GM19351 (cell line): ENCODE measurements around the gene RELN.

Source experiments
- ATAC-seq: cut with Tn5 transposase; IDR thresholded peaks from one replicate; pipeline ENCODE4 v1.9.1; 2021; ENCODE audit warnings: mild to moderate bottlenecking, moderate library complexity; ENCODE audit not compliant: unreplicated experiment

Gene RELN

DNA sequence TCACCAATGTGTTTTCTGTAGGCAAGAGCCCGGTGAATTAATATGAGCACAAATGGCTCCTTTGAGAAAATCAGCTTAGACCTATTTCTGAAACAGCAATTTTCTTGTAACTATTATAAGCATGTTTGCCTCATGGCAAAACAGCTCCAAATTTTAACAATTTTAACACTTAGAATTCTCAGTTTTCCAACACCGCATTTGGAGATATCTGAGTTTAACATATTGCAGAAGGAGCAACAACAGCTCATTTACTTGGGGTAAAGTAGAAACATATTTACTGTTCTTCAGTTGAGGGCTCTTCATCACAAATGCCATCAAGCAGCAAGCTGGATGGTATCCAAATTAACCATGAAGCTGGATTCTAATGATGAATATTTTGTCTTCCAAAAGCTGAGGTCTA, 409.4 kb downstream of the RELN start:
- no peak for ATAC-seq

DNA sequence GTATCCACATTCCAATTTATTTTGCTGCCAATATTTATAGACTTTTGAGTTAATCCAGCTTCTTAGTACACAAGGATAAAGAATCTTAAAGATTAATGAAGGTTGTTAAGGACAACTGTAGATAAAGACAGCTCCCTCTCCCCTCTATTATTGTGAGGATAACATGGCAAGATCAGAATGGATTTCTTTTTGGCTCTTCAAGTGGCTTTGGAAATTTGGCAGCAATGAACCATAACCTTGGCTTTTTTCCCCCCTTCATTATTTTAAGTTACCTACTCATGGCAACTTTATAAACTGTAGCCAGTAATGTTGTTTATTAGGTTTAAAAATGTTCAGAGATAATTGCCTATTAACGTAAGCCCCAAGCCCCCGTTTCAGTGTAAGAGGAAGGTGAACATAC, 412.4 kb downstream of the RELN start:
- no peak for ATAC-seq

DNA sequence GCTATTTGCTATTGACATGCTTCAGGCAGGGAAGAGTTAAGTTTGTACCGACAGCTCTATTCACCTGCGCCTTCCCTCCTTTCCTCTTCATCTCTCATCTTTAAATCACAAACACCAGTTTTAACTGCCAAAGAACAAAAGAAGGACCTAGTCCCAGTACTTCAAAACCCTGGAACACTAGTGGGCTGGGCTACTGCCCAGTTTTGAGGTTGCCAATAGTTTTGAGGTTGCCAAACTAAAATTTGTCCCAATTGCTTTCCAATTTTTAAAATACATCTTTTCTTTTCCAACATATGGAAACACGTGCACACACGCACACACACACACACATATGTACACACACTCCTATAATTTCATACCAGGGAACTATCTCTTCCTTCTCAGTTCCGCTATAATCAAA, 412.8 kb downstream of the RELN start:
- no peak for ATAC-seq

DNA sequence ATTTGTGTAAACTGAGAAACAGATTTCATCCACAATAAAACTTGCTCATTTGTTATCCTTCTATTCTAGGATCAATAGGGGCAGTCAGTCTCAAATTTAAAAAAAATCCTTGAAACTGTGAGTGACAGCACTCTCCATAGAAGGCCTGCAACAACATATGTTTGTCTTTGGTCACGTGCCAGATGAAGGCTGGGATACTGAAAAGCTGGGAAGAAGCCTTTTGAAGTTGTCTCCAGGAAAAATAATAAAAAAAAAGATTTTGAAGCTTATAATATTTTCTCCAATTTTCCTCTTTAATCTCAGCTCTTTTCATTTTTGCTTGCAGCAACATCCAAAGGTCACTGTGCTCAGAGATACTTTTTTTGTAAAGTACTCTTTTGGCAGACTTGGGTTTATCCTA, 414.9 kb downstream of the RELN start:
- ATAC-seq, result no peak

DNA sequence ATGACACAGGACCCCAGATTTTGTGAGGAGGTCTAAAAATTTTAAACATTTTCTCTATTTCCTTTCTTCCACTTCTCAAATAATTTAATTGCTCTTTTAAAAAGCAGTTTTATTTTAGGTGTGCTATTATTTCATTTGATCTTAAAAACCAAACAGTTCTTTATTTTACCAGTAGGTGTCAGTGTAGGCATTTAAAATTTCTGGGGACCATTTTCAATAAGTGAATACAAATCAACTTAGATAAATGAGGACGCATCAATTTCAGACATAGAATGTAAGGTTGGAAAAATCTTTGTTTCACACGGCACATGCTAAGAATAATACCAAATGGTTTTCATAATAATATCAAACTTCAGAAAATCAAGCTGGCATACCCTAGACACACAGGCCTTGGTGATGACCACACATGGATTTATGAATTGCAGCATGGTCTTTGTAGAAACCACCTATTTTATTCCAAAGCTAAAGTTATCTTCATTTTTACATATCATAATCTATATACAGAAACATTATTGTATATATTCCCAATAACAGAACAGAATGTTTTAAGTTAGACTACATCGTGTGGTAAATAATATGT, 415.9 kb downstream of the RELN start:
- ATAC-seq, result peak; percentile 49

DNA sequence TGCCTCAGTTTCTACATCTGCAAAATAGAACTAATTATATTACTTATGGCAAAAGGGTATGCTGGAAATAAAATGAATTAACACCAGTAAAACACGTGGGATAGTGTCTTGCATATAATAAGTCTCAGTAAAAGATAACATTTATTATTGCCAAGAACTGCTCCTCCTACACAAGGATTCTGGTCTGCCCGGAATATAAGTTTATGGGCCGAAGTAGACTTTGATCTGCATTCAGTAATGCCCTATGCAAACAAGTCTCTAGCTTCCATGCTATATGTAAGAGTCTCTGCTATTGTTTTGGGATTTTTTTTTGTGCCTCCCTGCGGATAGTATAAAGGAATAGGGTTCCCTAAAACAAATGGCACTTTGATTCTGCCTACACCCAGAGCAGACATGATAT, 417.9 kb downstream of the RELN start:
- ATAC-seq, result no peak

DNA sequence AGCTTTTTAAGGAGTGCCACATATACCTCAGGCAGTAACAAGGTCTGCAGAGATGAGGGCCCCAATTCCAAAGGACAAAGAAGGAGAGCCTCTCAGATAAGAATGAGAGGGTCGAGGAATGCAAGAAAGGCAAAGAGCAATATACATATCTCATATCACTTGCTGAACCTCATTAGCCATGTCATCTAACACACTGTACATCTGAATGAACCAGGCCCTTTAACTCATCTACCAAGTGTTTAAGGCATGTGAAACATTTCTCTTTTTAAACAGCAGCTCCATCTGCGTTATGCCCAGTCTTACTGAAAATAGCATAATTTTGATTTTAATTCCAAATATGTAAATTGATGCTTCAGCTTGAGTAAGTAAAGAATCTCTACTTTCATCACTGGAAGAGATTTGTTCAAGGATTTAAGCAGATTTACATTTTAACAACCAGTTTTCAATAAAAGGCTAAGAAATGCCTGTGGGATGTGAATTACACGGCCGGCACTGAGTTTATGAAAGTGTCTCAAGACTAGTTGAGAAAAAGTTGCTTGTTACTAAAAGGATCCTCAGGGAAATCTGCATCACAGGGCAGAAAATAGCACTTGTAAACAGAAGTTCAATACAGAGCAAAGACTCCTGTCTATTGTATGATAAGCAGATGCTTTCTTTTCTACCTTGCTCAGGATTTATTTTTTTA, 419.7 kb downstream of the RELN start:
- ATAC-seq, result no peak

DNA sequence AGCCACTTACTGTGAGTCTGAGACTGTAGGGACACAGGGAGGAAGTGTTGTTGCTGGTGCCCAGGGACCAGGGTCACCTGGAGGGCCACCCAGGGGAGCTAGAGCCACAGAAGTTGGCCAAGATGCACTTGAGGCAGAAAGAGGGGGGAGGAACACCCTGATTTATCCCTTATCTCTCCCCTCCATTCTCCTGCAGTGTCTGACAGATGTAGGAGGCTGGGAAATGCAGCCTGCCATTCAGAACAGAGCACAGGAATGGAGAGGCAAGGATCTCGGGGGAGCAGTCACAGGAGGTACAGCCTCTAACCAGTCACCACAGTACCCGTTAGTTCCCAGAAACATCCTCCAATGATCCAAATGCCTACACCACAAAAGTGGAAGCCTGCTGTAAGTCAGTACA, 425.0 kb downstream of the RELN start:
- no peak for ATAC-seq

DNA sequence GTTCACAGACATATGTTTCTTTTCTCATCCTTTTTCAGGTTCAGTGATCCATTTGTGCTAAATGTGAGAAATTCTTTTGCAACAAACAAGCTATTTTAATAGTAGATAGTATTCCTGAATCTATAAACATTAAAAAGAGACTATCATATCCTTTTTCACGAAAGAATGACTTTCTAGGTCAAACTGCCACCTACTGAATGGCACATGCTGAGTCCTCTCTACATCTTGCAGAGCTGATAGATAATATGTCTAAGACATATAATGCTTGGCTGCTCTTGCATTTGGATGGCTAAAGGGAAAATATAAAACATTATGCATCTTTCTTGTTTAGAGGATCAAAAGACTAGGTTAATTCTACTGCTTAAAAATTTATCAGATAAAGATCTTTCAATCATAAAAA, 429.3 kb downstream of the RELN start:
- no peak for ATAC-seq

DNA sequence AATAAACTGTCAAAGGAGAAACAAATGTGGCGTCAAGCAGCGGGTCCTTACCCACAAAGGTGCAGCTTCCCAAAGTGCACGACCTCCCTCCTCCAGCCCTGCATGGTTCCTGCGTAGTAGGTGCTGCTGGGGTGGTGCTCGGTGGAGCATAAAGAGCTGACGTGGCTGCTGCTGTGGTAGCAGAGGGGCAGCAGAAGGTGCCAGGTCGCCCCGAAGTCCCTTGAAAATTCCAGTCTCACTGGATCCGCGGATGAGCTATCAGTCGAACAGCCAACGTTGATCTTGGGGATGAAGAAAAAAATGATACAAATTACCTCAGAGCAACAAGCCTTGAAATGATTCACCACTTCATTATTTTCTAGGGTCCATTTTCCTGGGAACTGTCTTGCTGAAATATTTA, 438.4 kb downstream of the RELN start:
- ATAC-seq, result no peak

DNA sequence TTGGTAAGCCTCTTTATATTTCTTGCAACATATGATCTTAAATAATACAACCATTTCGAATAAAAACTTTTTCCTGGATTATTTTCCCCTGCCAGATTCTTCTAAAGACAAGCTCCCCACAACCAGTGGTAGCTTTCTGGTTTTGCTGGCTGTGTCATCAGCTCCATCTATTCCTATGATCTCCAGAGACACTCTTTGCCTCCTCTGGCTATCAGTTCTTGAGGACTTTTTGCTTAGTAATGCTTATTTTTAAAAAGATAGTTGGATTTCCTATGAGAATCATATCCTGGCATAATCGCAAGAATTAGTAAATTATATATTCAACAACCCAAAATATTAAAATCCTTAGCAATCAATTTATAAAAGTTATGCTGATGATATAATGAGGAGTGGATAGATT, 439.7 kb downstream of the RELN start:
- no peak for ATAC-seq

DNA sequence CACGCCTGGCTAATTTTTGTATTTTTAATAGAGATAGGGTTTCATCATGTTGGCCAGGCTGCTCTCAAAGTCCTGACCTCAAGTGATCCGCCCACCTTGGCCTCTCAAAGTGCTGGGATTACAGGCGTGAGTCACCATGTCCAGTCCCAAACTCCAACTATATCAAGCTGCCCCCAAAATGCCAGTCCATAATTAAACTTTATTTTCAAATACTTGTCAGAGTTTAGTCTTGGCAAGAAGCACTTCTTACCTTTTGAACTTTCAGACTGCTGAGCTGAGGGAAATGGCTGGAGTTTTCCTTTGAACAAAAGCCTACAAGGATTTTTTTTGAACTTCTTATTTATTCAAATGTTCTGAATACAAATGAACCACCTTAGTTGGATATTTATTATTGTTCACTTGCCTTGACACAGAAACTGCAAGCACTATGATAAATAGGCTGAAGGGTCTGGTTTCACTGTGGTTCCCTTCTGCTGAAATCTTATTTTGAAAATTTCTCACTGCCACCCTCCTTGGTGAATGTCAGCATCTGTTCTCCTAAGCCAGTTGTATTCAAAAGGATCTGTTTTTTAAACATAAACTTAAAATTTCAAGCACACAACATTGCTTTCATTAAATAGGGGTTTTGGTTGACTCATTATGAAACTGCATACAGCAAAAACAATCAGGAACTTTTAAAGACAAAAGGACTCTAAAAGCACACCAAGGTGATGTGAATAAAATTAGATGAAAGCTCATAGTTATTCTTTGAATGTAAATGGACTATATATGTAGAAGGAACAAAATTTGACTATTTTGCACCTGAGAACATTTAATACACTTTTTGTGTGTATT, 441.8 kb downstream of the RELN start:
- no peak for ATAC-seq

DNA sequence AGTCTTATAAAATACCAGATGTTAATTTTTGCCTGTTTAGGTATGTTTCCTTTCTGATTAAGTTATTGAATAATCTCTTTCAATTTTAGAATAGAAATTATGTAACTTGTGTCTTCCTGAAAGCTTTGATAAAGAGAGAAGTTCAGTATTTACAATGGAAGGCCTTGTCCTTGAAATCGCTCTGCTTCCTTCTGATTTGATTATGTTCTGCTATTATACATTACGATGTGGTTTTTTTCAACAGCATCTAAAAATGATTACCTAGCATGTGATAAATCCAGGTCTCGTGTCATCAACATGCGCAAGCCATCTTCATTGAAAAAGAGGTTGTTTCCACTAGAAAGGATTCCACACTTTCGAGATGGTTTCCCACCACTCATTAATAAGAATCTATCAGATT, 447.0 kb downstream of the RELN start:
- ATAC-seq, result no peak

DNA sequence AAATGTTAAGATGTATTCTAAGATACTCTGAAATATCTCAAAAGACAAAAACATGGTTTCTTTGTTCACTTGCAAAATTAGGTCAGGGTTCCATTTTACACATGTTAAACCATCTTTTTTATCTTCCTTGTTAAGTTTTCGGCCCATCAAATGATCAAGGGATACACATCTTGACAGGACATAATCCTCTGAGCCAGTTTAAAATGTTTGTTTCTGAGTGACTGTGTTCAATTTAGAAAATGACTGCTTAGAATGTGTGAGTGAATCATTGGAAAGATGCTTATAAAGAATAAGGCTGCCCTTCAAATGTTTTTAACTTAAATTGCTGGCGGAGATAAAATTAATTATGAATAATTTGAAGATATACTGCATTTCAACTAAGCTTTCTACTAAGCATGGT, 447.5 kb downstream of the RELN start:
- no peak for ATAC-seq

DNA sequence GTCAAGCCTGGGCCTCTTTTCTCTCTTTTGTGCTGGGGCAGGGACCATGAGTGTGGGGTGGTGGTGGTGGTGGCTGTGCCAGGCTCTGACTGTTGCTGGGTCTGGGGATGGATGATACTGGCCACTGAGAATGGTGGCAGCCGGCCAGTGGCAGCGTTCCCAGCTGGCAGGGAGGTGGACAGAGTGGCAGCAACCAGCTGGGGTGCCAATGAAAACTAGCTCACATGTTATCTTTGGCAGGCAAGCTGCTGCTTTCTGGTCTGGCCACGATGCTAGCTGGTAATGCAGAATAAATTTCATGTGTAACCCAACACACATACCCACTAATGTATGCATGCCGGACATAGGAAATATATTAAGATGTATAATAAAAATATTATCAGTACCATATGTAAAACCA, 448.4 kb downstream of the RELN start:
- no peak for ATAC-seq

DNA sequence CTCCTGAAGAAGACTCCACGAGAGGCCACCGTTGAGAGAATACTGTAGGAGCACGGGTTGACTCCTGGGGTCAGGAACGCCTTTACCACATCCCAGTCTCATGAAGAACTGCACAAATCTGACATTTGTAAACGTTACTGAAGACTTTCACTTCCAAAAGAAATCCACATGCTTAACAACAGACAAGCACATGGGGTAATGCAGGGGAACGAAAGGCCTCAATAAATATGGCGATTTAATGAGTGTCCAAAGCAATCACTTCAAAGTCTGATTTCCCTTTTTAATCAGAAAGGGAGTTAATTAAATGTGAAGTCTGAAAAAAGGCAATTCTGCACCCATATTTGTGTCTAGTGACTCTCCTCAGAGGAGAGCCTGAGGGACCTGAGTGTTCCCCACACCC, 449.1 kb downstream of the RELN start:
- ATAC-seq, result no peak

DNA sequence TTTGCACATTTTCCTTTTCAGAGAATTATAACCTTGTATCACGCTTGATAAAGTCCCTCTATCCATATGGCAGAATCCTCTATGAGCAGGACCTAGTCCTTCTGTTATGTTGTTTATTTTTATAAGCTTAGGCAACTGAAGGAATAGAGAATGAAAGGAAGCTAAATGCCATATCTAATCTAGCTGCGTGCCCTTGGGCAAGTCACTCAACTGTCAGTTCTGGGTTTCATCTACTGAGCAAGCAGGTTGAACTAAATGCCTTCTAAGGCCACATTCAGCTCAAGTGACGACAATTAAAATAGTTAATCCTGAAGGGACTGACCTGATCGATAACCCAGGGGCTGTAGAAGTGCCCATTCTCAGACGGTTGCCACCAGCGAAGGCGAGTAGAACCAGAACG, 449.6 kb downstream of the RELN start:
- ATAC-seq, result no peak

DNA sequence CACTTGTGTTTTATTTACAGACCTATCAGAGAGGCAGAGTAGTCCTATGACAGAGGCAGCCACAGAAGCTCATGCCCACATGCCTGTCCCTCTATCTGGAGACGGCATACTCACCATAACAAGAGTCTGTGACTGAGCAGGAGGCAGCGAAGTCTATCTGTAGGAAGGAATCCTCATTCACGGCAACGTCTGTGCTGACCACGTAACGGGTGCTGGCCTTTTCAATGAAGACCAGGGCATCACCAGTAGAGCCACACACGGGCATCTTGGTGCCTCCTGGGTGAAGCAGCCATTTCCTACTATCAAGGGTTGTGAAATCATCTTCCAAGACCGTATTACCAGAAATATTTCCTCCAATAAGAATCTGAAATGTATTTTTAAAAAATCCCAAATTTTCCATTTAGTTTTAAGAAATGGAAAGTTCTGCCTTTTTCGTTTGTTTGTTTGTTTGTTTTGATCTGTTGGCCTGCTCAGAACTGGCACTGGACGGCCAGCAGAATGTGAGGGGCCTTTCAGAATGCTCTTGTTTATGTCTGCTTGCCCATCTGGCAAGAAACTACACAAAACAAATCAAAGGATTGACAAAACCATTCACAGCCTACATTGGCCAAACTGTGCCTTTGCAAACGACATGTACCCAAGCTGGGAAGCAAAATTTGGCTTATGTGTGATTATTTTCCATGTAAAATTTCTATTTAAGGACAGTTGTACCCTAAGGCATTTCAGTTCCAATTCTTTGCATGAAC, 450.3 kb downstream of the RELN start:
- no peak for ATAC-seq

DNA sequence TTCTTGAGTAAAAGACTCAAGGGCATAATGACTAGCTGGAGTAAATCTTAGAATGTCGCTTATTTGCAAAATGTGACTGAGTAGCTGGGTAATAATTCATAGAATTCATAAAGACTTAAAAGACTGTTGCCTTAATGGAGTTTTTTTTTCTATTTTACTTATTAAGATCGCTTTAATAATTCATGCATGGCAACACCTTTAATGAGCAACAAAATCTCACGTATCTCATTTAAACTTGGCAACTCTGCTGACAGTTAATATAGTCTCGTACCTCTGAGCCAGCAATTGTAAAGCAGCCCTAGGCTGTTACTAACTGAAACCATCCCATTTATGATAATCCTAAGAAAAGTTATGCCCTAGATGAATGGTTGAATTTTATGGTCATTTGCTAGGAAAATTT, 455.7 kb downstream of the RELN start:
- ATAC-seq, result no peak

DNA sequence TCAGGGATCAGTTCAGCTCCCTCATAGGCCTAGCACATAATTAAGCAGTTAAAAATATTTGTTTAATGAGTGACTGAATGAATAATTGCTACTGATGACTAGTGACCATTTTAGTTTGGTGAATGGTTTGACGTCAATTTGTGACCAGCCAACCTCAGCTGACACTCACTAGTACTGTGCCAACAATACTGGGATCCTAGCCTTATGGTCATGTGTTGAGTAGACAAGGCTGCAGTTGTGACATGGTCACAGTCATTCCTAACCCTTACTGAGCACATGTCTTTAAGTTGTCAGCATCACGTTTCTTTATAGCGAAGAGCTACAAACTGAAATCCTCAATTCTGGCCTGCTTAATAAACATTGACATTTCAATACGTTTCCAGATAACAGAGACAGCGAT, 456.5 kb downstream of the RELN start:
- no peak for ATAC-seq

DNA sequence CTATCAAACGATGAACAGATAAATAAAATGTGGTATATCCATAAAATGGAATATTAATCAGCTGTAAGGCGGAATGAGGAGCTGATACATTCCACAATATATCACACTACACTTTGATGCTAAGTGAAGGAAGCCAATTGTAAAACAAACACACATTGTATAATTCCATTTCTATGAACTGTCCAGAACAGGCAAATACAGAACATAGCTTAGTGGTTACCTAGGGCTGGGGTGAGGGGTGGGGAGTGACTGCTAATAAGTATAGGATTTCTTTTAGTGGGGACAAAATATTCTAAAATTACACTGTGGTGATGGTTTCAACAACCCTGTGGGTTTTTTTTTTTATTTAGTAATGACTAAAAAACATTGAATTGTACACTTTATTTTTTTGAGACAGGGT, 461.3 kb downstream of the RELN start:
- no peak for ATAC-seq

DNA sequence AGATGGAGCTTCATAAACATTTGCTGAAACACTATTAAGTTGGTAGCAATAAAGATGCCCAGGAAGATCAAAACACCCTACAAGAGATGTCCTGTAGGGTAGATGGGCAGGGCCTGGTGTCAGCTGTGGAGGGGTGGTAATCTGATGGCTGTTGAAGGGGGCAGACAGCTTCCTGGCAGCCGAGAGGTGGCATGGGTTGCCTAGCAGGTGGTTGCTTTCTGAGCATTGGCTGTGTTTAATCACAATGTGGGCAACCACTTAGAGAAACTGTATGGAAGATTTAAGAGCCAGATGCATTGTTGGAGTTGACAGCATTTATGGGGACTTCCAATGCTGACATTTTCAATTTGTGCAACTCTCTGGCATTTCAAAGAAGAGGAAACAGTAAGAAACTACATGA, 463.5 kb downstream of the RELN start:
- no peak for ATAC-seq
